ENCODE data around the gene ABCD2.
"Not testable (repeated sequence)": the region's sequence is repeated elsewhere in the genome, so short reads cannot be mapped to it uniquely, and the experiment has no call there.

Gene ABCD2

DNA sequence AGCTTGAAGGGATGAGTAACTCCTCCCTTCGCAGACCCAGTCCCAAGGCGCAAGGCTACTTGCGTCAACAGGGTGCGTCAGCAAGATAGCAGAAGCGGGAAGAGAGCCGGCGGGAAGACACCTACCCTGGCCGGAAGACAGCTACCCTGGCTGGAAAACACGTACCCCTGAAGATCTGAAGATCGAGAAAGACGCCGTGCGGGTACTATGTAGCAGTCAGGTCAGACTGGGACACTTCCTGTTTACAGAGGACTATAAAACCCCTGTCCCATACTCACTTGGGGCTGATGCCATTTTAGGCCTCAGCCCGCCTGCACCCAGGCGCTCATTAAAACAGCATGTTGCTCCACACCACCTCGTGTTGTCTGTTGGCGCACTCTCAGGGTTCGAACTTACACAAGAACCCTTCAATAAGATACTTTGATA, 80.9 kb downstream of the ABCD2 start:
- ATAC-seq (ENCODE audit: low read depth) (no peak), DNase-seq (ENCODE audit: low spot score) (no peak)
- no peaks in the 10 kb centered on the region for H3K27me3 ChIP-seq (ENCODE audit: insufficient read depth, poor library complexity, severe bottlenecking)
- no peaks in the 10 kb centered on the region for H3K4me1 ChIP-seq (ENCODE audit: insufficient read depth, poor library complexity, severe bottlenecking)
- TF ChIP-seq, protein P1, sequence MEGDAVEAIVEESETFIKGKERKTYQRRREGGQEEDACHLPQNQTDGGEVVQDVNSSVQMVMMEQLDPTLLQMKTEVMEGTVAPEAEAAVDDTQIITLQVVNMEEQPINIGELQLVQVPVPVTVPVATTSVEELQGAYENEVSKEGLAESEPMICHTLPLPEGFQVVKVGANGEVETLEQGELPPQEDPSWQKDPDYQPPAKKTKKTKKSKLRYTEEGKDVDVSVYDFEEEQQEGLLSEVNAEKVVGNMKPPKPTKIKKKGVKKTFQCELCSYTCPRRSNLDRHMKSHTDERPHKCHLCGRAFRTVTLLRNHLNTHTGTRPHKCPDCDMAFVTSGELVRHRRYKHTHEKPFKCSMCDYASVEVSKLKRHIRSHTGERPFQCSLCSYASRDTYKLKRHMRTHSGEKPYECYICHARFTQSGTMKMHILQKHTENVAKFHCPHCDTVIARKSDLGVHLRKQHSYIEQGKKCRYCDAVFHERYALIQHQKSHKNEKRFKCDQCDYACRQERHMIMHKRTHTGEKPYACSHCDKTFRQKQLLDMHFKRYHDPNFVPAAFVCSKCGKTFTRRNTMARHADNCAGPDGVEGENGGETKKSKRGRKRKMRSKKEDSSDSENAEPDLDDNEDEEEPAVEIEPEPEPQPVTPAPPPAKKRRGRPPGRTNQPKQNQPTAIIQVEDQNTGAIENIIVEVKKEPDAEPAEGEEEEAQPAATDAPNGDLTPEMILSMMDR (IDR thresholded peaks at IDR 0.05; ENCODE audit: poor library complexity, severe bottlenecking) = no peak
- H3K36me3 ChIP-seq (ENCODE audit: low read depth) = no peaks in the 10 kb centered on the region
- H3K9me3 ChIP-seq (ENCODE audit: severe bottlenecking) = no peaks in the 10 kb centered on the region
- H3K4me3 ChIP-seq (ENCODE audit: severe bottlenecking) = no peak overlapping the region
- no peak overlapping the region for H3K27ac ChIP-seq (ENCODE audit: poor library complexity, severe bottlenecking)

DNA sequence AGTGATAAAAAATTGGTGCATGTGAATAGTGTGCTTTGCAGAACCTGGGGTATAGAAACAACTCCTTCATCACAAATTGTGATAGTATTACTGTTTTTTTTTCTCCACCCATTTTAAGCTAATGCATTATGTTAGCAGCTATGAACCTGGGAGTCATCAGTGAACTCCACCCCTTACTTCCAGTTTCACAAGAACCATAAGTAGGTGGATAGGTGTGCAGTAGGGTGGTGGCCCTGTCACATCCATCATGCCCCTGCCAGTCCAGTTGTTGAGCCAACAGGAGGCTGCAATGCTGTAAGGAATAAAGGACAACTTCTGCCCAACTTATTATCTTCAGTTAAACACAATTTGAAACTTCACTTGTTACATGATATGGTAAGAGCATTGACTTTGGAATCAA, 85.7 kb downstream of the ABCD2 start:
- H3K36me3 ChIP-seq (ENCODE audit: low read depth) = no peaks in the 10 kb centered on the region
- H3K27me3 ChIP-seq (ENCODE audit: insufficient read depth, poor library complexity, severe bottlenecking) = no peaks in the 10 kb centered on the region
- TF ChIP-seq, protein P1 (IDR thresholded peaks at IDR 0.05; ENCODE audit: poor library complexity, severe bottlenecking) = no peak
- no peak overlapping the region for H3K27ac ChIP-seq (ENCODE audit: poor library complexity, severe bottlenecking)
- DNase-seq (ENCODE audit: low spot score) (no peak), ATAC-seq (ENCODE audit: low read depth) (no peak)
- no peaks in the 10 kb centered on the region for H3K4me1 ChIP-seq (ENCODE audit: insufficient read depth, poor library complexity, severe bottlenecking)
- no peaks in the 10 kb centered on the region for H3K9me3 ChIP-seq (ENCODE audit: severe bottlenecking)
- H3K4me3 ChIP-seq (ENCODE audit: severe bottlenecking) = no peak overlapping the region

DNA sequence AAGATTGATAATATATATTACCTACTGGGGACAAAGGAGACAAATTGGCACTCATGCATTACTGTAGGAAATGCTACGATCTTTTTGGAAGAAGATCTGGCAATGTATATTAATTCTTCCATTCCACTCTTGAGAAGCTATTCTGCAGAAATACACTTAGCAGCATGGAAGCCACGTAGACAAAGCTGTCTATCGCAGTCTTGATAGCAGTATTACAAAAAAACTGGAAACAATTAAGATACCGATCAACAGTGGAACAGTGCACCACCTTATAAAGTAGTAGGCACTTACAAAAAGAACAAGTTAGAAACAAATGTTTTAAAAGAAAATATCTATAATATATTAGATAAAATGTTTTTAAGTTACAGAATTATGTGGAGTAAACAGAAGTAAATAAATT, 87.2 kb downstream of the ABCD2 start:
- Histone ChIP-seq H3K27me3 (ENCODE audit: insufficient read depth, poor library complexity, severe bottlenecking) (no peaks in the 10 kb centered on the region), H3K4me1 (ENCODE audit: insufficient read depth, poor library complexity, severe bottlenecking) (no peaks in the 10 kb centered on the region), H3K4me3 (ENCODE audit: severe bottlenecking) (no peak overlapping the region), H3K9me3 (ENCODE audit: severe bottlenecking) (no peaks in the 10 kb centered on the region), H3K36me3 (ENCODE audit: low read depth) (no peaks in the 10 kb centered on the region), H3K27ac (ENCODE audit: poor library complexity, severe bottlenecking) (no peak overlapping the region)
- no peak for ATAC-seq (ENCODE audit: low read depth)
- TF ChIP-seq, protein P1 (IDR thresholded peaks at IDR 0.05; ENCODE audit: poor library complexity, severe bottlenecking) = no peak
- DNase-seq (ENCODE audit: low spot score) = no peak

DNA sequence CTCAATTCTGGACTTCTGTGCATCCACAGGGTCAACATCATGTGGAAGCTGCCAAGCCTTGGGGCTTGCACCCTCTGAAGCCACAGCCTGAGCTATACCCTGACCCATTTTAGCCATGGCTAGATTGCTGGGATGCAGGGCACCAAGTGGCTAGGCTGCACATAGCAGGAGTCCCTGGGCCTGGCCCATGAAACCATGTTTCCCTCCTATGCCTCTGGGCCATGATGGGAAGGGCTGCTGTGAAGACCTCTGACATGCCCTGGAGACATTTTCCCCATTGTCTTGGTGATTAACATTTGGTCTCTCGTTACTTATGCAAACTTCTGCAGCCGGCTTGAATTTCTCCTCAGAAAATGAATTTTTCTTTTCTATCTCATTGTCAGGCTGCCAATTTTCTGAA, 92.6 kb downstream of the ABCD2 start:
- TF ChIP-seq, protein P1 (IDR thresholded peaks at IDR 0.05; ENCODE audit: poor library complexity, severe bottlenecking) = no peak
- Histone ChIP-seq H3K27me3 (ENCODE audit: insufficient read depth, poor library complexity, severe bottlenecking) (no peaks in the 10 kb centered on the region), H3K27ac (ENCODE audit: poor library complexity, severe bottlenecking) (no peak overlapping the region), H3K36me3 (ENCODE audit: low read depth) (no peaks in the 10 kb centered on the region), H3K4me3 (ENCODE audit: severe bottlenecking) (no peak overlapping the region), H3K9me3 (ENCODE audit: severe bottlenecking) (no peaks in the 10 kb centered on the region), H3K4me1 (ENCODE audit: insufficient read depth, poor library complexity, severe bottlenecking) (no peaks in the 10 kb centered on the region)
- ATAC-seq (ENCODE audit: low read depth) (no peak), DNase-seq (ENCODE audit: low spot score) (no peak)

DNA sequence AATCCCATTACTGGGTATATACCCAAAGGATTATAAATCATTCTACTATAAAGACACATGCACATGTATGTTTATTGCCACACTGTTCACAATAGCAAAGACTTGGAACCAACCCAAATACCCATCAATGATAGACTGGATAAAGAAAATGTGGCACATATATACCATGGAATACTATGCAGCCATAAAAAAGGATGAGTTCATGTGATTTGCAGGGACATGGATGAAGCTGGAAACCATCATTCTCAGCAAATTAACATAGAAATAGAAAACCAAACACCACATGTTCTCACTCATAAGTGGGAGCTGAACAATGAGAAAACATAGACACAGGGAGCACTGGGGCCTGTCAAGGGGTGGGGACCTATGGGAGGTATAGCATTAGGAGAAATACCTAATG, 97.4 kb downstream of the ABCD2 start:
- H3K4me1 ChIP-seq (ENCODE audit: insufficient read depth, poor library complexity, severe bottlenecking); DNase-seq (ENCODE audit: low spot score): not testable (repeated sequence)

More for the DNA sequence above, 97.4 kb downstream of the ABCD2 start:
- H3K36me3 ChIP-seq (ENCODE audit: low read depth); H3K27me3 ChIP-seq (ENCODE audit: insufficient read depth, poor library complexity, severe bottlenecking); H3K27ac ChIP-seq (ENCODE audit: poor library complexity, severe bottlenecking); ATAC-seq (ENCODE audit: low read depth); H3K9me3 ChIP-seq (ENCODE audit: severe bottlenecking); H3K4me3 ChIP-seq (ENCODE audit: severe bottlenecking): not testable (repeated sequence)
